Heart left ventricle (tissue), 16 donors: Measurements from ENCODE around the gene CR1L. TPM values are rescaled to one million over a fixed set of nuclear protein-coding genes. Genes with fewer than 3 reads are reported as not detected.

ENCODE experiments used
- ATAC-seq, 4 donors: fragments of 200-7000 bp; cut with Tn5 transposase; one replicate each; pipeline ENCODE4 v1.9.1; 2020 to 2022; ENCODE audit warnings: moderate library complexity in 4 of 4, mild to moderate bottlenecking in 3 of 4, moderate number of reproducible peaks in 1 of 4
- DNase-seq, 5 donors: peaks; one replicate each; pipeline ENCODE4 v3.0.0-alpha.2; 2020
- H3K27ac ChIP-seq, 12 donors: fragments of 200-600 bp; sonication (generic) in 4 of 12; one replicate each; pipeline versions ENCODE4 v1.5.0 to v1.8.0; 2016 to 2022; ENCODE audit warnings: mild to moderate bottlenecking in 2 of 12
- H3K27me3 ChIP-seq, 9 donors: fragments of 200-600 bp; sonication (generic) in 2 of 9; one replicate each; pipeline versions ENCODE4 v1.5.1 to v1.8.0; 2016 to 2022; ENCODE audit warnings: mild to moderate bottlenecking in 3 of 9
- H3K36me3 ChIP-seq, 9 donors: fragments of 200-600 bp; sonication (generic) in 2 of 9; one replicate each; pipeline versions ENCODE4 v1.5.0 to v1.8.0; 2018 to 2022; ENCODE audit warnings: mild to moderate bottlenecking in 2 of 9
- H3K4me1 ChIP-seq, 12 donors: fragments of 200-600 bp; sonication (generic) in 4 of 12; one replicate each; pipeline versions ENCODE4 v1.5.0 to v1.8.0; 2016 to 2022; ENCODE audit warnings: mild to moderate bottlenecking in 3 of 12
- H3K4me3 ChIP-seq, 12 donors: fragments of 200-600 bp; sonication (generic) in 4 of 12; one replicate each; pipeline versions ENCODE4 v1.5.0 to v1.8.0; 2017 to 2022; ENCODE audit warnings: mild to moderate bottlenecking in 9 of 12, moderate library complexity in 4 of 12
- H3K9me3 ChIP-seq, 12 donors: fragments of 200-600 bp; sonication (generic) in 4 of 12; one replicate each; pipeline versions ENCODE4 v1.5.0 to v1.8.0; 2016 to 2022; ENCODE audit warnings: mild to moderate bottlenecking in 1 of 12
- CTCF ChIP-seq, 12 donors: fragments of 200-600 bp; sonication (generic) in 4 of 12; IDR thresholded peaks; one replicate each; pipeline versions ENCODE4 v1.5.0 to v1.8.0; 2018 to 2022; ENCODE audit warnings: antibody characterized with exemption in 12 of 12, mild to moderate bottlenecking in 5 of 12
- POLR2A ChIP-seq, 2 donors: fragments of 450-650 bp; IDR thresholded peaks; one replicate each; pipeline ENCODE4 v1.6.1; 2017; ENCODE audit warnings: antibody characterized with exemption in 2 of 2, mild to moderate bottlenecking in 2 of 2, moderate library complexity in 2 of 2
- WGBS, 4 donors: extraction: QIAGEN DNeasy Blood & Tissue Kit in 2 of 4; methylation state at CpG; one replicate each; pipeline versions ENCODE4 v1.1.5 to v1.1.7; 2013 to 2018; 5-methylcytosine and 5-hydroxymethylcytosine counted together
- intact Hi-C, 10 donors: fragments of 100-400 bp; cut with DNase I; formaldehyde crosslinking; loops; one replicate each; pipeline versions ENCODE4 v1.11.1 to v1.14.2; 2022
- polyA plus RNA-seq, 2 donors: library from polyadenylated mRNA; stranded (reverse); fragments of 200-250 nt; gene quantifications; one replicate each; pipeline ENCODE4 v1.2.3, GENCODE V29; 2013
- total RNA-seq, 9 donors: library from RNA; depleted of rRNA in 2 of 9; stranded (reverse); fragments of >200 nt in 2 of 9; fragmentation: NEBNext Ultra II Directional in 3 of 9; extraction: Animal tissue kit (Norgen Biotek cat#: 25700) in 3 of 9; gene quantifications; one replicate each; pipeline versions ENCODE4 v1.1.0 to v1.2.4, GENCODE V29; 2016 to 2023
- donor health status: ischemic (EF 13 %, LVEDD 7.1; RV severe dilation, severe dysfunction).
- donor health status: healthy with polysubstance abuse.
- donor health status: DM: no; HTN: yes; CAD: no.
- donor health status: DM: no; HTN: no; CAD: no.
- donor health status: ischemic (EF 25% LVEDD 6.9; RV normal size, moderate dysfunction).
- donor health status: ischemic (EF 25% LVEDD 5.7; RV mildly dilated, moderate dysfunction).
- donor health status: healthy.
- donor health status: DM: yes; HTN: yes; CAD: no.
- donor health status: ischemic (EF 35%, LVEDD 5.7; RV mildly dilated, moderate dysfunction).
- donor health status: nonischemic (EF 11% LVEDD 7.7; RV severe dilation, severe dysfunction).
- donor health status: DM: yes; HTN: yes; CAD: no.
- donor health status: PGD.
- donor health status: ischemic (EF 29% LVEDD 5.4; RV normal size, mild dysfunction).
- donor health status: nonischemic (EF 23%, LVEDD 6.1; RV moderate dilation, normal function).

Gene CR1L
- total and polyA plus RNA-seq, 11 donors = 0.41 to 1.1 TPM; not detected in 9

- no peak for ATAC-seq
- Histone ChIP-seq H3K27ac (no peak overlapping the region), H3K4me1 (peaks cover 0 to 5% (median under 1%) of the 10 kb centered on the region in 12 donors), H3K4me3 (no peak overlapping the region), H3K9me3 (no peaks in the 10 kb centered on the region), H3K27me3 (peaks cover 0 to 7% (median 0%) of the 10 kb centered on the region in 9 donors), H3K36me3 (no peaks in the 10 kb centered on the region)
- no peak for DNase-seq
- TF ChIP-seq POLR2A (IDR thresholded peaks at IDR 0.05) (no peak), CTCF (IDR thresholded peaks at IDR 0.05) (no peak)
- 61 to 74% (median 68%) methylated on average over 4 of the region's 4 CpGs for WGBS, 4 donors
- intact Hi-C loops = no loop called here
Observed at GRCh38 chr1:207649865-207650580, 5.1 kb downstream of the CR1L start.

GRCh38 chr1:207651583-207651982, 6.7 kb downstream of the CR1L start:
- 91 to 100% (median 95%) methylated on average over 1 of the region's 1 CpG for WGBS, 4 donors
- no peaks in the 10 kb centered on the region for H3K4me1 ChIP-seq
- H3K27ac ChIP-seq = no peak overlapping the region
- peaks cover 0 to 15% (median 0%) of the 10 kb centered on the region in 9 donors for H3K27me3 ChIP-seq
- DNase-seq = no peak
- no peak for ATAC-seq
- H3K36me3 ChIP-seq = no peaks in the 10 kb centered on the region
- no peak overlapping the region for H3K4me3 ChIP-seq
- H3K9me3 ChIP-seq = no peaks in the 10 kb centered on the region
- TF ChIP-seq CTCF (IDR thresholded peaks at IDR 0.05) (no peak), POLR2A (IDR thresholded peaks at IDR 0.05) (no peak)
- intact Hi-C loops = no loop called here

- intact Hi-C loops = no loop called here
- H3K4me1 ChIP-seq = no peaks in the 10 kb centered on the region
- no peak for DNase-seq
- TF ChIP-seq CTCF (IDR thresholded peaks at IDR 0.05) = peak in 4 of 12 donors; percentile 5 to 30 (median 15)
- no peak for TF ChIP-seq POLR2A (IDR thresholded peaks at IDR 0.05)
- WGBS, 4 donors = 22 to 40% (median 28%) methylated on average over 2 of the region's 2 CpGs
- H3K27me3 ChIP-seq = peaks cover 0 to 10% (median 0%) of the 10 kb centered on the region in 9 donors
- no peaks in the 10 kb centered on the region for H3K9me3 ChIP-seq
- H3K4me3 ChIP-seq = no peak overlapping the region
- no peak overlapping the region for H3K27ac ChIP-seq
- ATAC-seq = no peak
- H3K36me3 ChIP-seq = no peaks in the 10 kb centered on the region
Observed at GRCh38 chr1:207654320-207654719, 9.4 kb downstream of the CR1L start.

GRCh38 chr1:207658408-207658807, 13.5 kb downstream of the CR1L start:
- DNase-seq (no peak), ATAC-seq (no peak)
- no peak overlapping the region for H3K27ac ChIP-seq
- peaks cover 0 to 8% (median 0%) of the 10 kb centered on the region in 9 donors for H3K27me3 ChIP-seq
- H3K36me3 ChIP-seq = no peaks in the 10 kb centered on the region
- no peak overlapping the region for H3K4me3 ChIP-seq
- H3K4me1 ChIP-seq = no peaks in the 10 kb centered on the region
- peaks cover 0 to 3% (median 0%) of the 10 kb centered on the region in 12 donors for H3K9me3 ChIP-seq
- TF ChIP-seq POLR2A (IDR thresholded peaks at IDR 0.05) (no peak), CTCF (IDR thresholded peaks at IDR 0.05) (no peak)
- WGBS, 4 donors = 65 to 81% (median 78%) methylated on average over 7 of the region's 7 CpGs
- intact Hi-C loops = no loop called here
